Fibroblast of peridontal ligament (primary cell): ENCODE measurements around the gene SP3.
A peak's percentile ranks its signal among the peaks of the same experiment; 100 is the strongest.
"Not testable (repeated sequence)": the region's sequence is repeated elsewhere in the genome, so short reads cannot be mapped to it uniquely, and the experiment has no call there.

Source experiments
- DNase-seq: peaks from one replicate; pipeline ENCODE4 v3.0.0-alpha.2; 2010; ENCODE audit errors: extremely low read depth

The SP3 gene

GRCh38 chr2:173891315-173892037 is 73.7 kb downstream of the SP3 start:
- DNase-seq: no peak

- not testable (repeated sequence) for DNase-seq
Observed at GRCh38 chr2:173889464-173889863, 75.7 kb downstream of the SP3 start.

DNA sequence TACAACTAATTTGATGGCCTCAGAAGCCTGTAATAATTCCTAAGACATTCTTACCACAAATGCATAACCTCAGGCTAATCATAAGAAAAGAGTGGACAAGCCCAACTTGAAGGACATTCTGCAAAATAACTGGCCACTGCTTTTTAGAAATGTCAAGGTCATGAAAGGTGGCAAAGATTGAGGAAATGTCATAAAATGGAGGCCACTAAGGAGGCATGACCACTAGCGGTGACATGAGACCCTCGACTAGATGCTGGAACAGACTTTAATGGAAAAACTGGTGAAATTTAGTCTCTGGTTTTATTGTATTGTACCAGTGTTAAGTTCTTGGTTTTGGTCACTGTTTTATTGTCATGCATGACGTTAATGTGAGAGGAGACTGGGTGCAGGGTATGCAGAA is 78.6 kb downstream of the SP3 start:
- no peak for DNase-seq

- DNase-seq: peak; percentile 33
Observed at GRCh38 chr2:173884025-173884802, 81.0 kb downstream of the SP3 start.

- DNase-seq: no peak
Observed at GRCh38 chr2:173881886-173882285, 83.3 kb downstream of the SP3 start.

DNA sequence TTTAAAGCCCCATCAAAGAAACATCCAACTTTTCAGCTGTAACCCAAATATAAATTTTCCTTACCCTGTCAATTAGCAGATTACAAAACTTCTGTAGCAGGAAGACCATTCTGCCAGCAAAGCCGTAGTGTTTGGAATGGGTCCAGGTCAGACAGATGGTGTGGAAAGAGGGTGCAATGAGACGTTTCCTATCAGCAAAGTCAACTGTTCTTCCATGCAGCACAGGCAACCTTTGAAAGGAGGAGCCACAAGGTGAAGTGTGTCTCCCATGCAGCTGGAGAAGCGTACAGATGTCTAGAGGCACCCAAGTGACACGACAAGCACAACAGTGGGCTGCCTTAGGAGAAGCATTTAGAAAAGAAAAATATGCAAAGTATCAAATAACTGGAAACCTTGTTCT is 83.7 kb downstream of the SP3 start:
- peak; percentile 39 for DNase-seq

GRCh38 chr2:173880561-173880960 is 84.6 kb downstream of the SP3 start:
- no peak for DNase-seq

DNA sequence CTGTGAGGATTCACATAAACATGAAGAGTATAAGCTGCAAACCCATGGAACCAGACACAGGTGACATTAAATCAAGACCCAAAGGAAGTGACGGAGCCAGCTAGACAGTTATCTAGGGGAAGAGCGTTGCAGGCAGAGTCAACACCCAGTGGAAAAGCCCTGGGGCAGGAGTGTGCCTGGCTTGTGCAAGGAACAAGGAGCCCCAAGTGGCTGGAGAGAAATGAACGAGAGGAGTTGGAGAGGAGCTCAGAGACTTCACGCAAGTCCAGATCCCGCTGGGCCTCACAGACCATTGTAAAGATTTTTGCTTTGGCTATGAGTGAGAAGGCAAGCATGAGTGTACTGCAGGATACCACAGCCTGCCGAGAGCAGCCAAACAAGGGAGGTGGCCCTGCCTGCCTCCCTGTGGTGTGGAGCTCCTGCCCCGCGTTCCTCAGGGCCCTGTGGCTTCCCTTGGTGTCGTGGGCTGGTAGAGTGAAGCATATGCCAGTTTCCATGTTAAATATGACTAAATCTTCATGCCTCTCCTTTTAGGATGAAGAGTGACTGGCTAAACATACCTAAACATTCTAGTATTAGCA is 88.2 kb downstream of the SP3 start:
- no peak for DNase-seq

- DNase-seq: no peak
Observed at GRCh38 chr2:173874894-173875237, 90.3 kb downstream of the SP3 start.

GRCh38 chr2:173874003-173874893 is 90.9 kb downstream of the SP3 start:
- DNase-seq: no peak

DNA sequence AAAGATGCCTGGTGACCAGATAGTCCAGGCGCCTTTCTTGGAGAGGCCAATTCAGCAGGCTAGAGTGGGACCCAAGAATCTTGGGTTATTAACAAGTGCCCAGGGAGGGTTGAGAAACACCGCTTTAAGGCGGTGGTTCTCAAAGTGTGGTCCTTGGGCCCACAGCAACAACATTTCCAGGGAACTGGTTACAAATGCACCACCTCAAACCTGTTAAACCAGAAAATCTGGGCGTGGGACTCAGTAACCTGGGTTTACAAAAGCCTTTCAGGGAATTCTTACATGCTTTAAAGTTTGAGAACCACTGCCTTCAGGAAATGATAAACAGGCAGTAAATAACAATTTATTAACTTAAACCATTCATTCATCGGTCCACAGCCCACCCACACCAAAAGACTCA is 92.5 kb downstream of the SP3 start:
- DNase-seq: no peak

DNA sequence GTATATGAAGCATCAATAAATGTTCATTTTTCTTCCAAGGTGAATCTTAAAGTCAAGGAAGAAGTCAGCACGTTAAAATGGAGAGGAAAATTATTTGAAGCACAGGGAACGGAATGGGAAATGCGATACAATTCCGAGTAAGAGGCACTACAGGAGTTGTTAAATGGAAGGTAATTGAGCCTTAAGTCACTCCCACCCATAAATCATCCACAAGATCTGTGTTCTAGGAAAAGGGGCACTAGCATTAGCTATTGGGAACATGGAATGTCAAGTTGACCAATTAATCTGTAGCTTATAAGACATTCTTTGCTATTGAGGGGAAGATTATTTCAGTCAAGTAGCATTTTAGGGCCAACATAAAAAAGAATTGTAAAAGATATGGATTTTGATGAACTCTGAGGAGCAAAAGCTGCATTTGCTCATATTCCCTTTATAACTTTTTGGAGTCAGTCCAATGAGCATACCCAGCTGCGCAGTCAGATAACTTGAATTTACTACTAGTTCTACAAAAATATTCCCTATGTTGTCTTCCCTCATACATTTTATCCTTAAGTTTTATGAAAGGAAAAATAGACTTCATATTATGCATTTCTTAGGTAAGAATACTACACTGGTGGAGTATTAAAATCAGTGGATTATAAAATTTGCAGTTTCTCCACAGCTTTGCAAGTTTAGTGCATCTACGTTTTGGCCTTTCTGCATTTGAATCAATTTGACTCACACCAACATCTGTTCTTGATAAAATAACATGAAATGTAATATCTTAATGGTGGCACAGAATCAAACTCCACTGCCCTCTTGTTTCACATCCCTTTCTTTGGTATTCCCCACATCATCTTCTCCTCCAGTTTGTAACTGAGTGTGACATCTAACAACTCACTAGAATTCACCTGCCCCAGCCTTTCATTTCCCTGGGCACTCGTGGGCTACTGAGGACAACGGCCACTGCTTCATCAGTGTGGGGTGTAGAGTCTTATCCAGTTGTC is 95.6 kb downstream of the SP3 start:
- peak; percentile 76 for DNase-seq

- DNase-seq: no peak
Observed at GRCh38 chr2:173868406-173868805, 96.8 kb downstream of the SP3 start.

- DNase-seq: peak; percentile 58
Observed at GRCh38 chr2:173866874-173867618, 98.1 kb downstream of the SP3 start.

GRCh38 chr2:173865971-173866873 is 99.0 kb downstream of the SP3 start:
- no peak for DNase-seq

DNA sequence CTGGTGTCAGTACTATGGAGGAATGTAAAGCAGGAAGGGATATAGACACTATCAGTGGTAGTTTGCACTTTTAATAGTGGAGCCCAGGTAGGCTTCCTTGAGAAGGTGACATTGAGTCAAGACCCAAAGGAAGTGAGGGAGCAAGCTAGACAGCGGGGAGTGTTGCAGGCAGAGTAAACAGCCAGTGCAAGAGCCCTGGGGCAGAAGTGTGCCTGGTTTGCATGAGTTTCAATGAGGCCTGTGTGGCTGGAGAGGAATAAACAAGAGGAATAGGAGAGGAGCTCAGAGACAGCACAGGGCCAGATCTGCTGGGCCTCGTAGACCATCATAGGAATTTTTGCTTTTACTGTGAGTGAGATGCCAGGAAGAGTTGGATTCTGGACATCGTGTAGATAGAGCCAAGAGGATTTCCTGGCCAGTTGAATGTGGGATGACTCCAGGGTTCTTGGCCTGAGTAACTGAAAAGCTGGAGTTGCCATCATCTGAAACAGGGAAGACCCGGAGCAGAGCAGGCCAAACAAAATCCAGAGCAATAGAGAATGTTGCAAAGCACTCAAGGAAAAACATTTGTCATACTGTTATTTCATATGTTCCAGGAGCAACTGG is 102.5 kb downstream of the SP3 start:
- DNase-seq: peak; percentile 38

DNA sequence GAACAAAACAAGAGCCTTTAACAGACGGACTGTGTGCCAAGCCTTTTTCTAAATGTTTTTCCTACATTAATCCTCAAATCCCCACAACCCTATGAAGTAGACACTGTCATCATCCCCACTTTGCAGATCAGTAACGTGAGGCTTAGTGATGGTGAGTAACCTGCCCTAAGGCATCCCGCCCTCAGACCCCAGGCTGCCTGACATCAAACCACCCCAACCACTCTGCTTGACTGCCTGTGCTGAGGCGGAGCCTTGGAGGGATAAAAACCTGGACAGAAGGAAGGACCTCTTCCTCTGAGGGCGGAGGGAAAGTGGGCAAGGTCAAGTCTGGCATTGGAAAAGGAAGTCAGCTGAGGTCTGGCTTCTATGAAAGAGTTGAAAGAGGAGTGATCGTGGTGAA is 104.6 kb downstream of the SP3 start:
- DNase-seq: no peak

DNA sequence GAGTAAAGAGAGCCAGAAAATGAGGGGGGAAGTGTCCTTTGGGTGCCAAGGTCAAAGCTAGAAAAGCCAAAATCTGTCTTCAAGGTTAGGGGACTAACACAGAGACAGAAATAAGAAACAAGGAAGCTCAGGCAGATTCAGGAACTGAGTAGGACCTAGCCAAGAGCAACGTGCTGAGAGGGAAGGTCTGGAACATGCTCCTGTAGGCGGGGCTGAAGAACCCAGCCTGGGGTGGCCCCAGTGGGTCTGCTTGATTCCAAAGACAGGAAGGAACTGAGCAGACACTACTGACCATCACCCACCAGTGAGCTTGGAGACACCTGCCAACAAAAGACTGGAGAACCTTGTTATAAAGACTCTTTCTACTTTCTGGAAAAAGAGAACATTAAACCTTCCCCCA is 105.1 kb downstream of the SP3 start:
- no peak for DNase-seq

- no peak for DNase-seq
Observed at GRCh38 chr2:173858291-173858731, 106.9 kb downstream of the SP3 start.
